ENCODE results near the gene CXCL3. TPM values are rescaled to one million over a fixed set of nuclear protein-coding genes. Genes with fewer than 3 reads are reported as not detected.
A peak's percentile ranks its signal among the peaks of the same experiment; 100 is the strongest.

The CXCL3 gene
- polyA plus RNA-seq, 6 donors from 2014 or later: not detected

DNA sequence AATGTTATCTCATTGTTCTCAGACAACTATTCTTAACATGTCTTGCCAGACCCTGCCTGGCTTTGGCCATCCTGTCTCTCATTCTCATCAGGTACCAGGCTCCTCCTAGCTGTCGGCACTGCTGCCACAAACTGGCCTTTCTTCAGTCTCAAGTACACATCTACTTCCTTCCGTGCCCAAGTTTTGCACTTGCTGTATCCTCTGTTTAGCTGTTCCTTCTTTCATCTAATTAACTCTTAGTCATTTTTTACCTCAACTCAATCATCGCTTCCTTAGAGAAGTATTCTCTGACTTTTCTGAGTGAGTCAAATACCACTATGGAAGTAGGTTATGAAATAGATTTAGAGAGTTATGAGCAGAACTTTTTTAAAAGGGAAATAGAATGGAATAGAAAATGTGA is 19.7 kb downstream of the CXCL3 start:
- Mint-ChIP-seq H3K36me3 (no peaks in the 10 kb centered on the region), H3K4me3 (no peak overlapping the region), H3K27ac (no peak overlapping the region), H3K9me3 (peaks cover 0 to 3% (median 0%) of the 10 kb centered on the region in 7 donors), H3K4me1 (no peaks in the 10 kb centered on the region), H3K27me3 (peaks cover 0 to 7% (median 0%) of the 10 kb centered on the region in 3 donors)
- ATAC-seq (ENCODE audit: low read depth in 2 of 2) (no peak), DNase-seq (no peak)

DNA sequence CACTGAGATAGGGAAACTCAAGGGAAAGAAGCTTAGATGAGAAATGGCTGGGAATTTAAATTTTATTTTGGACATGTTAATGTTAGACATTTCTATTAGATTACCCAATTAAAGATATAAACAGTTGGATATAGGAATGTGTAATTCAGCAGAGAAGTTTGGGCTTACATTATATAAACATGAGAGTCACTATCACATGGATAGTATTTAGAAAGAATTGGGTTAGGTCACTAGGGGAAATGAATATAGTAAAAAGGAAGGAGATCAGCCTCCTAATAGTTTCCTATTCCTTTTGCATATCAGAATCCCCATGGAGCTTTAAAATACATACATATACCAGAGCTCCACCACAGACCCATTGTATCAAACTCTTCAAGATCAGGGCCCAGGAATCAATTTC is 20.4 kb downstream of the CXCL3 start:
- H3K4me3 Mint-ChIP-seq: no peak overlapping the region

DNA sequence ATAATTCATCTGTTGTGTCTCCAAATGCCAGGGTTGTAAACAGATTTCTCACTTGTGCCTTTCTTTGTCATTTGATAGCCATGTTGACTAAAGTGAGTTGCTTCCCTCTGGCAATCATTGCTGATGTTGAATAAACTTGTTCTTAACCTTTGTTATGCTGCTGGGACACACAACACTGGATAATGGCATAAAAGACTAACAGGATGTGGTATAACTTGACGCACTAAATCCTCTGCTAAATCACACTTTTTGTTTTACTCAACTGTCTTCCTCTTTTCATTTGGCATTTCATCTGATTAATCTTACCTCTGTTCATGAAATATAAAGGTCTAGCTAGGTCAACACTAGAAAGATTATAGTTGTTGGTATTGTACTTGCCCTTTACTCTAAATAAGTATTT is 22.4 kb downstream of the CXCL3 start:
- no peaks in the 10 kb centered on the region for H3K36me3 Mint-ChIP-seq
- DNase-seq (no peak), ATAC-seq (ENCODE audit: low read depth in 2 of 2) (peak in 1 of 2 donors; percentile 30)
- H3K27ac Mint-ChIP-seq: no peak overlapping the region
- no peak overlapping the region for H3K4me3 Mint-ChIP-seq
- H3K4me1 Mint-ChIP-seq: no peaks in the 10 kb centered on the region
- peaks cover 0 to 3% (median 2%) of the 10 kb centered on the region in 7 donors for H3K9me3 Mint-ChIP-seq
- peaks cover 0 to 12% (median 2%) of the 10 kb centered on the region in 3 donors for H3K27me3 Mint-ChIP-seq

More for the DNA sequence above, 20.4 kb downstream of the CXCL3 start:
- H3K9me3 Mint-ChIP-seq: peaks cover 0 to 3% (median 2%) of the 10 kb centered on the region in 7 donors
- no peaks in the 10 kb centered on the region for H3K36me3 Mint-ChIP-seq
- no peak for DNase-seq
- H3K27me3 Mint-ChIP-seq: peaks cover 0 to 12% (median 0%) of the 10 kb centered on the region in 3 donors
- no peaks in the 10 kb centered on the region for H3K4me1 Mint-ChIP-seq
- no peak overlapping the region for H3K27ac Mint-ChIP-seq
- no peak for ATAC-seq (ENCODE audit: low read depth in 2 of 2)

DNA sequence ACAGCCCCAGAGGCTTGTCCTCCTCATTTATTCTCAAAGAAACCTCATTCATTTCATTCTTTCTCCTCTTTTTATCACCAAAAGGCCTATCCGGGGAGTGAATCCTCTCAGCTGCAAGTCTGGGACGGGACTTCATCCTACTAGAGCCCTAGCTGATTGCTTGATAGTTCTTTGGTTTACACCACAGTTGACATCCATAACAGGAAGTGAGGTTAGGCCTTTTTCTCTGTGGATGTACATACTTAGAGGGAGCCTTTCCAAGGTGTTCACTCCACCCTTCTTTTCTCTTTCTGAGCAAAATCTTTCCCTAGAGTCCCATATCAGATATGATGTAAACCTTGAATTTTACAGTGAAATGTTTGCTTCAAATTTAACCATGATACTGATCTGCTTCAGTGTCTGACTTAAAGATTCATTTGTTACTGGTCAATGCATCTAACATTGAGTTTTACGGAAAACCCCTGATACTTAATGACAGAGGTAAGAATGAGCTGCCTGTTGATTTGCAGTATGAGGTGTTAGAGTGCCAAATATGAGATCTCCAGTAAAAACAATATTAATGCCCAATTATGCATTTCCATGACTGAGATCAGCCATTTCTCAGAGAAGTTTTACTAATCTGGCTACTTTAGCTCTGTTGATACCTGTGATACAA is 23.2 kb downstream of the CXCL3 start:
- no peaks in the 10 kb centered on the region for H3K36me3 Mint-ChIP-seq
- H3K27ac Mint-ChIP-seq: no peak overlapping the region
- no peak for ATAC-seq (ENCODE audit: low read depth in 2 of 2)
- no peak for DNase-seq
- peaks cover 0 to 5% (median 2%) of the 10 kb centered on the region in 7 donors for H3K9me3 Mint-ChIP-seq
- H3K27me3 Mint-ChIP-seq: peaks cover 6 to 12% (median 7%) of the 10 kb centered on the region in 3 donors
- no peaks in the 10 kb centered on the region for H3K4me1 Mint-ChIP-seq
- H3K4me3 Mint-ChIP-seq: no peak overlapping the region

DNA sequence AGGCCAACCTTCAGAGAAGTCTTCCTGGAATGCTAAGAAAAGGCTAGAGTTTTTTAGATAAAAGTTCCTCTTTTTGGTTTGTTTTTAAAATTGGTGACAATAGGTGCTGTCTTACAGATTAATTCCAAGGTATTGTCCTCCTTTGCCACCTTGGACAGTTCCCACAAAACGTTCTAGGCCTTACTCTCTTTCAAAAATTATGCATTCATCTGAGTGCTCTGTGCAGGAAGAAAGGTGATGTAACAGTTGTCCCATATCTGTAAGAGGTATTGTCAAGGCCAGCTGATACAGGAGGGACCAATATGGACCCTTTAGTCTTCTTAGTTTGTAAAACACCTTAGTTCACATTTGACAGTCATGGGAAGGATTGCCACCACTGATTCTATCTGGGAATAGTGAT is 24.2 kb downstream of the CXCL3 start:
- H3K27ac Mint-ChIP-seq: no peak overlapping the region
- H3K36me3 Mint-ChIP-seq: no peaks in the 10 kb centered on the region
- DNase-seq: no peak
- peaks cover 6 to 12% (median 7%) of the 10 kb centered on the region in 3 donors for H3K27me3 Mint-ChIP-seq
- ATAC-seq (ENCODE audit: low read depth in 2 of 2): no peak
- no peak overlapping the region for H3K4me3 Mint-ChIP-seq
- no peaks in the 10 kb centered on the region for H3K4me1 Mint-ChIP-seq
- H3K9me3 Mint-ChIP-seq: peaks cover 0 to 5% (median 0%) of the 10 kb centered on the region in 7 donors

DNA sequence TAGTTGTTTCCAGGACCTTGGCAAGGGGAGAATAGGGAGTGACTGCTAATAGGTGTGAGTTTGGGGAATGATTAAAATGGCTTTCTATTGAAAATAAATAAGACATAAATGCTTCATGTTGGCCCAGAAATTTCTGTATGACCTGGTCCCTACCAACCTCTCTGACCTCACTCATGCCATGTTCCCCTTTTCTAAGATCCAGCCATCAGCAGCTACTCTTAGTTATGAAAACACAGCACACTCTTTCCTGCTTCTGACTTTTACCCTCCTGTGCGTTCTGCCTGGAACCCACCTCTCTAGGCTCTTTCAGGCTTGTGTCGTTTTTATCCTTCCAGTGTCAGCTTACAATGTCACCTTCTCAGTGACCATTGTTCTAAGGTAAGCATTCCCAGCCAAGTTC is 25.2 kb downstream of the CXCL3 start:
- Mint-ChIP-seq H3K27me3 (peaks cover 6 to 12% (median 7%) of the 10 kb centered on the region in 3 donors), H3K27ac (no peak overlapping the region), H3K4me3 (no peak overlapping the region), H3K36me3 (no peaks in the 10 kb centered on the region), H3K4me1 (no peaks in the 10 kb centered on the region), H3K9me3 (peaks cover 0 to 5% (median 0%) of the 10 kb centered on the region in 7 donors)
- ATAC-seq (ENCODE audit: low read depth in 2 of 2) (no peak), DNase-seq (no peak)

DNA sequence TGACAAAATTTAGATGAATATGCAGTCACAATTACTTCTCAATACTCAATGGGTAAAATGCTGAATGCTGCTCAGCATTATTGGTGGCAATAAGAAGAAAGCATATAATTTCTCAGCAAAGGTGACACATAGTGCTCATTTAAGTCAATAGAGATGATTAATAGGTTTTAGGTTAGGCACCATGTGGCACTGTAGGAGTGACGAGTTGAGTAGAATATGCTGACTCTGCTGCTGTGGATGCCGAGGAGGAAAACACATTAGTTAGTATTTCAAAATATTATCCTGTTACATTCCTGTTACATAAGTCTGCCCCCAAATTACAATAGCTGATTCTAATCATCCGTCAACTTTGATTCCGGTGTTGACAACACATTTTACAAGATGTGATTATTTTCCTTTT is 26.4 kb downstream of the CXCL3 start:
- Mint-ChIP-seq H3K9me3 (peaks cover 0 to 5% (median 0%) of the 10 kb centered on the region in 7 donors), H3K36me3 (no peaks in the 10 kb centered on the region), H3K4me3 (no peak overlapping the region), H3K27ac (no peak overlapping the region), H3K4me1 (no peaks in the 10 kb centered on the region), H3K27me3 (peaks cover 6 to 8% (median 7%) of the 10 kb centered on the region in 3 donors)
- ATAC-seq (ENCODE audit: low read depth in 2 of 2) (no peak), DNase-seq (no peak)

DNA sequence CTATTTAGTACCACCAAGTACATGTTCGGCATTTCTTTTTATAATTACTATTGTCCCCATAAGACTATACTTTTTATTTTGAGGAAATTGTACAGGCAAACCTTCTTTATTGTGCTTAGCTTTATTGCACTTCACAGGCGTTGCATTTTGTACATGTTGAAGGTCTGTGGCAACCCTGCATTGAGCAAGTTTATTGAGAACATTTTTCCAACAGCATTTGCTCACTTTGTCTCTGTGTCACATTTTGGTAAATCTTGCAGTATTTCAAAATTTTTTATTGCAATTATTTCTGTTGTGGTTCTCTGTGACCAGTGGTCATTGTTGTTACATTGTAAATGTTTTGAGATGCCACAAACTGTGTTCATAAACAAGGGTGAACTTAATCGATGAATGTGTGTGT is 29.2 kb downstream of the CXCL3 start:
- no peak overlapping the region for H3K27ac Mint-ChIP-seq
- peaks cover 6 to 8% (median 7%) of the 10 kb centered on the region in 3 donors for H3K27me3 Mint-ChIP-seq
- DNase-seq (no peak), ATAC-seq (ENCODE audit: low read depth in 2 of 2) (no peak)
- no peaks in the 10 kb centered on the region for H3K4me1 Mint-ChIP-seq
- H3K36me3 Mint-ChIP-seq: no peaks in the 10 kb centered on the region
- peaks cover 0 to 5% (median 0%) of the 10 kb centered on the region in 7 donors for H3K9me3 Mint-ChIP-seq
- no peak overlapping the region for H3K4me3 Mint-ChIP-seq

DNA sequence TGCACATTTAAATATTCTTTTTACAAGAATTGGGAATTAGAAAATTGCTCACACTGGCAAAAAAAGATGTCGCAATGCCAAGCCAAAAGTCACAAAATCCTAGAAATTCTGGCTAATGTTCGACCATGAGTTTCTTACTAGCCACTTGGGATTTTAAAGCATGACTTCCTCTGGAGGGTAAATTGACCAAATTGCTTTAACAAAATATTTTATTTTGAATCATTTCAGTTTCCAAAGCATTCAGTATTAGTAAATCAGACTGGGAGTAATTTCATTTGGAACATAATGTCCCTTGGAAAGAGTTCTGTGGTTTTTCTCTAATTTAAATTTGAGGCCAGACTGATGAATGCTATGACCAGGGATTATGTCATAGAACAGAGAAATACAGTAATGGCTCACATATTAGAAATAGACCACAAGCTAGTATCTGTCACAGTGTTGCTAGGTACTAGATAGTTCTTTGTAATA is 32.4 kb downstream of the CXCL3 start:
- ATAC-seq (ENCODE audit: low read depth in 2 of 2): no peak

DNA sequence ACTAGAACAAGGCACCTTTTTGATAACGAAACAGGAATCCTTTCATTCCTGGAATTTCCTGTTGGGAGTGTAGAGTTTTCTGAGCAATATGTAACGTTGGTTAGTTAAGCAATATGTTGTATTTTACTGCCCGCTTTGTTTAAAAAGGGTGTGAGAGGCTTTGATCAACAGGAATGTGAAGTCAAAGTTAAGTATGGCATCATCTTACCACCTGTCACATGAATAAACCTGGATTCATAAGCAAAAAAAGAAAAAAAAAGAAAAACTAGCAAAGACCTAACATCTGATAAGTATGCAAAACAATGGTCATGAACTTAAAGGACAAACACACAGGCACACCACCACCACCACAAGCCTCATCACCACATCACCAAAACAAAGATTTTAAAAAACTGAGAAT is 33.0 kb downstream of the CXCL3 start:
- Mint-ChIP-seq H3K9me3 (peaks cover 0 to 8% (median 0%) of the 10 kb centered on the region in 7 donors), H3K4me1 (no peaks in the 10 kb centered on the region), H3K27ac (no peak overlapping the region), H3K27me3 (peaks cover 0 to 6% (median under 1%) of the 10 kb centered on the region in 3 donors), H3K4me3 (no peak overlapping the region), H3K36me3 (no peaks in the 10 kb centered on the region)
- ATAC-seq (ENCODE audit: low read depth in 2 of 2) (no peak), DNase-seq (no peak)

More for the DNA sequence above, 32.4 kb downstream of the CXCL3 start:
- no peak for DNase-seq
- H3K27me3 Mint-ChIP-seq: peaks cover 0 to 11% (median 5%) of the 10 kb centered on the region in 3 donors
- H3K4me3 Mint-ChIP-seq: no peak overlapping the region
- no peaks in the 10 kb centered on the region for H3K4me1 Mint-ChIP-seq
- H3K27ac Mint-ChIP-seq: no peak overlapping the region
- no peaks in the 10 kb centered on the region for H3K36me3 Mint-ChIP-seq
- H3K9me3 Mint-ChIP-seq: peaks cover 0 to 13% (median 0%) of the 10 kb centered on the region in 7 donors

DNA sequence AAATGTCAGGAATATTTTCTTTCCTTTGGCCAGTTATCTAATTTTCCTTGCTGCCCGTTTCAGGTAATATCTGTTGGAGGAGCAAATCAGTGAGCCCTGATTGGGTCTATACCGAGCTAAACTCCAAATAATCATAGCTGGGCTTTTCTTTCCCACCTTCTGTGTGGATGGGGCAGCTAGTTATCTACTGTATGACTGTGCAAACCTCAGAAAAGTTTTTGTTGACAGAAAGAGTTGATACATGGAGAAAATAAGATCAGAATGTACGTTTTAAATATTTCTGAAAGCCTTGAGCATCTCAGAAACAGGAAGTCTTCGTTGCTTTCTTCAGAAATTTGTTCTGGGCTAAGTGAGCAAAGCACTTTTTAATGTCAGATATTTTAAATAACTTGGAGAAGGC is 33.8 kb downstream of the CXCL3 start:
- Mint-ChIP-seq H3K27ac (no peak overlapping the region), H3K27me3 (peaks cover 0 to 5% (median 5%) of the 10 kb centered on the region in 3 donors), H3K36me3 (no peaks in the 10 kb centered on the region), H3K4me3 (no peak overlapping the region), H3K9me3 (peaks cover 0 to 8% (median 0%) of the 10 kb centered on the region in 7 donors), H3K4me1 (no peaks in the 10 kb centered on the region)
- ATAC-seq (ENCODE audit: low read depth in 2 of 2): no peak
- DNase-seq: no peak

DNA sequence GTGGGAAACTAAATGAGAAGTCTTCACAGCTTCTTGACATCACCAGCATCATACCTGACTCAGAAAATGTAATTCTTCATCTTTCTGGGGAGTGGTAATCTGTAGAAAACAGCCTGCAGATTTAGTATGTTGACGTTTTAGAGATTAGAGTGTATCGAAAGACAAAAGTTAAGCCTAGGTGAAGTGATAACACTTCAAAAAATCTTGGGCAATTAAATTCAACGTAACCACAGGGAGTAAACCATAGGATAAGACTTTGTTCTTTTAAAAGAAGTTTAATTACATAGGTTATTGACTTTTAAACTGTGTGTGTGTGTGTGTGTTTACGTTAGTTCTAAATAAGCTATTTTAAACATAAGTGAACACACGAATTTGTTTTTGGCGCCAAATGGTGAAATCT is 38.2 kb downstream of the CXCL3 start:
- H3K4me3 Mint-ChIP-seq: no peak overlapping the region
- ATAC-seq (ENCODE audit: low read depth in 2 of 2): no peak
- no peaks in the 10 kb centered on the region for H3K4me1 Mint-ChIP-seq
- H3K27ac Mint-ChIP-seq: no peak overlapping the region
- DNase-seq: no peak
- no peaks in the 10 kb centered on the region for H3K36me3 Mint-ChIP-seq
- peaks cover 5 to 24% (median 10%) of the 10 kb centered on the region in 3 donors for H3K27me3 Mint-ChIP-seq
- peaks cover 0 to 8% (median 0%) of the 10 kb centered on the region in 7 donors for H3K9me3 Mint-ChIP-seq

DNA sequence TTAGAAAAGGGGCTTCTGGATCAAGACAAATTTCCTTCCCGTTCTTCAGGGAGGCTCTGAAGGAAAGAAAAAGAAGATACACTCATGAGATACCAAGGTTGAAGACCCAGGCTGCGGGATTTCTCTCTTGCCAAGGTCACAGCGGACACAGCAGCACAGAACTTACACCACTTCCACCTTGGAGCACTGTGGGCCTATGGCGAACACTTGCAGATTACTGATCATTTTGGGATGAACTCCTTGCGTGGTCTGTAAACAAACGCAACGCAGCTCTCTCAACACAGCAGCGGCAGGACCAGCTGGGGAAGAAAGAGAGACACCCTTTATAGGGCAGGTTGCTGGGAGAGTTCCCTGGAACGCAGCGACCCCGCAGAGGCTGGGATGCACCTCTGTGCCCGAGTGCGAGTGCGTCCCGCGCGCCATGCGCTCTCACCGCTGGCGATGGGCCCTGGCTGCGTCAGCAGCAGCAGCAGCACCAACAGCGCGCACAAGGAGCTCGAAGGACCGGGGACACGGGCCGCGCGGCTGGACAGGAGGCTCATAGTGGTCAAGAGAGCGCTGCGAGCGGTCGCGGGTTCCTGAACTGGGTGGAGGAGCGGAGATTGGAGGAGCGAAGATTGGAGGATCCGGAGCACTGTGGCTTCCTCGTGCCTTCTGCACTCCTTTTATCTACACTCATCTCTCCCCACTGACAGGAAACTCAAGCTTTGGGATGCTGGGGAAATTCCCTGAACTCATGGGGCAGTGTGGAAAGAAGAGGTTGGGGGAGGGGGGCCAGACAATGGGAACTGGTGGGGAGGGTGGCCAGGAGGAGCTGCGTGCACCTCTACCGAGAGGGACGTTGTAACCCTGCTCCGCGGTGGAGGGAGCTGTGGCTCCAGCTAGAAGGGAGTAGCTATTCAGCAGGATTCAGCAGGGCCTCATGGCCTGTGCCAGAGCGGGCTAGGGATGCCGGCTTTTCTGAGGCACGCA is 40.2 kb downstream of the CXCL3 start, which contains the start of gene CXCL5:
CXCL5 (minus strand) TSS at position 638 of the 972 bp plus-strand sequence; CDS start at position 542, 96 bp downstream.
- no peak within 1 kb of the TSS for H3K27ac Mint-ChIP-seq
- peaks cover 0 to 4% (median 0%) of the 10 kb centered on the region in 7 donors for H3K9me3 Mint-ChIP-seq
- DNase-seq: no peak
- no peaks in the 10 kb centered on the region for H3K36me3 Mint-ChIP-seq
- ATAC-seq (ENCODE audit: low read depth in 2 of 2): no peak
- H3K27me3 Mint-ChIP-seq: peaks cover 9 to 37% (median 10%) of the 10 kb centered on the region in 3 donors
- H3K4me1 Mint-ChIP-seq: no peaks in the 10 kb centered on the region
- H3K4me3 Mint-ChIP-seq: peak within 1 kb of the TSS in 1 of 8 donors; percentile 6

Measured in naive B cell (primary cell).